Trophoblast cell (in vitro differentiated cells and primary cell): Measurements from ENCODE around the gene HMOX1.
A peak's percentile ranks its signal among the peaks of the same experiment; 100 is the strongest.
"Not testable (repeated sequence)": the region's sequence is repeated elsewhere in the genome, so short reads cannot be mapped to it uniquely, and the experiment has no call there.

Experiments used
- DNase-seq, 2 donors: peaks; one replicate each; pipeline ENCODE4 v3.0.0-alpha.2; 2016
- H2AFZ ChIP-seq: 2 replicates; pipeline ENCODE4 v1.6.1; 2013; ENCODE audit warnings: low read length, moderate library complexity, mild to moderate bottlenecking; ENCODE audit not compliant: insufficient read depth, poor library complexity
- H2AK5ac ChIP-seq: 2 replicates; pipeline ENCODE4 v1.6.1; 2013; ENCODE audit warnings: mild to moderate bottlenecking, low read length
- H2BK120ac ChIP-seq: 2 replicates; pipeline ENCODE4 v1.6.1; 2013; ENCODE audit warnings: low read length, mild to moderate bottlenecking, moderate library complexity; ENCODE audit not compliant: insufficient read depth, poor library complexity
- H2BK12ac ChIP-seq: 2 replicates; pipeline ENCODE4 v1.6.1; 2013; ENCODE audit warnings: mild to moderate bottlenecking, low read length, moderate library complexity
- H2BK5ac ChIP-seq: 2 replicates; pipeline ENCODE4 v1.6.1; 2013; ENCODE audit warnings: low read length, low read depth, moderate library complexity, mild to moderate bottlenecking; ENCODE audit not compliant: poor library complexity
- H3K14ac ChIP-seq: 2 replicates; pipeline ENCODE4 v1.6.1; 2013; ENCODE audit warnings: mild to moderate bottlenecking, low read length
- H3K18ac ChIP-seq: 2 replicates; pipeline ENCODE4 v1.6.1; 2013; ENCODE audit warnings: mild to moderate bottlenecking, low read length
- H3K23ac ChIP-seq: 2 replicates; pipeline ENCODE4 v1.6.1; 2013; ENCODE audit warnings: low read length
- H3K27ac ChIP-seq: 2 replicates; pipeline ENCODE4 v1.5.1; 2013; ENCODE audit warnings: low read depth, mild to moderate bottlenecking, inconsistent platforms, low read length, moderate library complexity
- H3K27me3 ChIP-seq: 2 replicates; pipeline ENCODE4 v1.6.1; 2013; ENCODE audit warnings: inconsistent platforms, mild to moderate bottlenecking, low read length, moderate library complexity; ENCODE audit not compliant: insufficient read depth
- H3K36me3 ChIP-seq, 2 experiments: 1 replicate in 1 of 2; 2 replicates in 1 of 2; pipeline ENCODE4 v1.6.1; 2013; ENCODE audit warnings: low read length in 2 of 2, mild to moderate bottlenecking in 2 of 2, moderate library complexity in 1 of 2; ENCODE audit not compliant: insufficient read depth in 2 of 2, control insufficient read depth in 1 of 2
- H3K4ac ChIP-seq: 2 replicates; pipeline ENCODE4 v1.6.1; 2013; ENCODE audit warnings: low read depth, mild to moderate bottlenecking, low read length, moderate library complexity
- H3K4me1 ChIP-seq, 2 experiments: 1 replicate in 1 of 2; 2 replicates in 1 of 2; pipeline ENCODE4 v1.6.1; 2013; ENCODE audit warnings: low read length in 2 of 2, mild to moderate bottlenecking in 2 of 2, moderate library complexity in 1 of 2; ENCODE audit not compliant: insufficient read depth in 2 of 2, control insufficient read depth in 1 of 2
- H3K4me2 ChIP-seq: 2 replicates; pipeline ENCODE4 v1.6.1; 2013; ENCODE audit warnings: inconsistent platforms, mild to moderate bottlenecking, low read length, moderate library complexity
- H3K4me3 ChIP-seq: 2 replicates; pipeline ENCODE4 v1.5.1; 2013; ENCODE audit warnings: mild to moderate bottlenecking, low read depth, low read length, inconsistent platforms
- H3K79me1 ChIP-seq: one replicate; pipeline ENCODE4 v1.6.1; 2013; ENCODE audit warnings: low read length
- H3K79me2 ChIP-seq: 2 replicates; pipeline ENCODE4 v1.6.1; 2013; ENCODE audit warnings: low read length, mild to moderate bottlenecking; ENCODE audit not compliant: control insufficient read depth, insufficient read depth, poor library complexity
- H3K9ac ChIP-seq: 2 replicates; pipeline ENCODE4 v1.6.1; 2013; ENCODE audit warnings: mild to moderate bottlenecking, low read length
- H3K9me3 ChIP-seq: 2 replicates; pipeline ENCODE4 v1.6.1; 2013; ENCODE audit warnings: low read depth, mild to moderate bottlenecking, control low read depth, inconsistent platforms, low read length; ENCODE audit not compliant: insufficient read depth
- H4K12ac ChIP-seq: 2 replicates; pipeline ENCODE4 v1.6.1; 2013; ENCODE audit warnings: low read depth, mild to moderate bottlenecking, low read length, moderate library complexity
- H4K8ac ChIP-seq: 2 replicates; pipeline ENCODE4 v1.6.1; 2013; ENCODE audit warnings: low read depth, mild to moderate bottlenecking, low read length, moderate library complexity
- H4K91ac ChIP-seq: one replicate; pipeline ENCODE4 v1.6.1; 2013; ENCODE audit warnings: low read depth, mild to moderate bottlenecking, low read length, moderate library complexity
- WGBS: extraction: QIAGEN DNeasy Blood & Tissue Kit; methylation state at CpG from one replicate; pipeline ENCODE4 v1.1.7; 2013; ENCODE audit warnings: missing lambda C conversion rate; ENCODE audit not compliant: insufficient read length, insufficient coverage; ENCODE audit errors: extremely low coverage; 5-methylcytosine and 5-hydroxymethylcytosine counted together

HMOX1 gene

DNA sequence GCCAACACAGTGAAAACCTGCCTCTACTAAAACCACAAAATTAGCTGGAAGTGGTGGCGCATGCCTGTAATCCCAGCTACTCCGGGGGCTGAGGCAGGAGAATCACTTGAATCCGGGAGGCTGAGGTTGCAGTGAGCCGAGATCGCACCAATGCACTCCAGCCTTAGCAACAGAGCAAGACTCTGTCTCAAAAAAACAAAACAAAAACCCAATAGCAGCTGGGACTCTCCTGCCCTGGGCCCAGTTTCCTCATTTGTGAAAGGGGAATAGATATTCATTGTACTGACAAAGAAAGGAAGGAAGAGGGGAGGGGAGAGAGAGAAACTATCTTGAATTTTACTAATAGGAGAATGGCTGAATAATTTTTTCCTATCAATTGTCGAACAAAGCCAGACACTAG is 15.7 kb downstream of the HMOX1 start:
- WGBS = no CpG with 5 or more reads among the region's 6 CpGs

DNA sequence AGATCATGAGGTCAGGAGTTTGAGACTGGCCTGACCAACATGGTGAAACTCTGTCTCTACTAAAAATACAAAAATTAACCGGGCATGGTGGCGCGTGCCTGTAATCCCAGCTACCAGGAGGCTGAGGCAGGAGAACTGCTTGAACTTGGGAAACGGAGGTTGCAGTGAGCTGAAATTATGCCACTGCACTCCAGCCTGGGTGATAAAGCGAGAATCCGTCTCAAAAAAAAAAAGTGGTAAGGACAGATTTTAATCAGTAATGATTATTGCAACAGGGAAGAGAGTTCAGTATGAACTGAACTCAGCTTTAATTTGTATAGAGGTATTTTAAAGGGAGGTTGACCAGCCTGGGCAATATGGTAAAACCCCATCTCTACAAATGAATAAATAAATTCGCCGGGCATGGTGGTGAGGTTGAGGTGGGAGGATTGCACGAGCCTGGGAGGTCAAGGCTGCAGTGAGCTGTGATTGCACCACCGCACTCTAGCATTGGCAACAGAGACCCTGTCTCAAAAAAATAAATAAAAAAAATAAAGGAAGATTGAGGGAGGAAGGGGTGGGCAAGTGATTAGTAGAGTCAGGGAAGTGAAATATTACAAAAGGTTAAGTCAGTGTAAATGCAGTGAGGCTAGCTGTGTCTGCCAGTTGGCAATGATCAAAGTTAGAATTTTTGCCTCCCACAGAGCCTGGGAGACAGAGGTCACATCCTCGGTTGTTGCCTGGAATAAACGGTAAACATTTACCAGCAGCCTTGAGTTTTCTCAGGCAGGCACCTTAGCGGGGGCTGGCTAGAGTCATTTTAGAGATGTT is 16.4 kb downstream of the HMOX1 start:
- Histone ChIP-seq H4K8ac (no peak overlapping the region), H3K9ac (no peak overlapping the region), H2BK120ac (no peak overlapping the region), H3K27me3 (no peaks in the 10 kb centered on the region), H3K4me2 (no peak overlapping the region), H3K4me1 (peaks cover 0 to 5% of the 10 kb centered on the region in 2 experiments), H3K9me3 (no peaks in the 10 kb centered on the region), H3K27ac (no peak overlapping the region), H3K4me3 (no peak overlapping the region), H3K79me2 (peaks cover 7% of the 10 kb centered on the region), H2BK5ac (no peak overlapping the region), H3K14ac (no peak overlapping the region), H2AFZ (no peak overlapping the region), H3K4ac (no peak overlapping the region), H3K23ac (no peak overlapping the region), H2BK12ac (no peak overlapping the region), H4K12ac (no peak overlapping the region), H3K79me1 (peaks cover 9% of the 10 kb centered on the region), H3K18ac (no peak overlapping the region), H3K36me3 (peaks cover 9 to 19% of the 10 kb centered on the region in 2 experiments), H4K91ac (no peak overlapping the region), H2AK5ac (no peak overlapping the region)
- WGBS = no CpG with 5 or more reads among the region's 13 CpGs
- DNase-seq = peak in 1 of 2 donors; percentile 29

More for the DNA sequence above, 15.7 kb downstream of the HMOX1 start:
- H3K4me2 ChIP-seq, H3K79me2 ChIP-seq, H4K12ac ChIP-seq, H4K8ac ChIP-seq, H3K4ac ChIP-seq, H3K9me3 ChIP-seq, H3K27me3 ChIP-seq, H2BK12ac ChIP-seq, H3K27ac ChIP-seq, H3K4me1 ChIP-seq, H3K79me1 ChIP-seq, H4K91ac ChIP-seq, H3K23ac ChIP-seq, H2AFZ ChIP-seq, H2BK5ac ChIP-seq, H3K14ac ChIP-seq, H3K4me3 ChIP-seq, H2BK120ac ChIP-seq, H2AK5ac ChIP-seq, H3K18ac ChIP-seq, H3K9ac ChIP-seq: not testable (repeated sequence)
- DNase-seq = peak; percentile 14 to 47
- H3K36me3 ChIP-seq = peaks cover 9 to 20% of the 10 kb centered on the region in 2 experiments

DNA sequence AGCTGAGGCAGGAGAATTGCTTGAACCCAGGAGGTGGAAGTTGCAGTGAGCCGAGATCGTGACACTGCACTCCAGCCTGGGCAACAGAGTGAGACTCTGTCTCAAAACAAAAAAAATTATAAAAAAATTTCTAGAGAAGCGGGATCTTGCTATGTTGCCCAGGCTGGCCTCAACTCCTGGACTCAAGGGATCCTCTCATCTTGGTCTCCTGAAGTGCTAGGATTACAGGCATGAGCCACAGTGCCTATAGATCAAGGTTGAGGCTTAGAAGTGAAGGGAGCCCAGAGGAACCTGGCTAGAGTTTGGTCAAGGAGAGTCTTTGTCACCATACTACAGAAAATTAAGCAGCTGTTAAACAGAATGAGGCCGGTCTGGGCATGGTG is 17.7 kb downstream of the HMOX1 start:
- H4K91ac ChIP-seq = no peak overlapping the region
- peaks cover 9% of the 10 kb centered on the region for H3K79me1 ChIP-seq
- H3K4ac ChIP-seq = no peak overlapping the region
- H3K4me2 ChIP-seq = no peak overlapping the region
- no peak overlapping the region for H4K8ac ChIP-seq
- no peak overlapping the region for H3K4me3 ChIP-seq
- no peak for DNase-seq
- peaks cover 0 to 6% of the 10 kb centered on the region in 2 experiments for H3K4me1 ChIP-seq
- peaks cover 7% of the 10 kb centered on the region for H3K79me2 ChIP-seq
- H3K9ac ChIP-seq = no peak overlapping the region
- no peak overlapping the region for H2BK12ac ChIP-seq
- no peaks in the 10 kb centered on the region for H3K27me3 ChIP-seq
- no peak overlapping the region for H4K12ac ChIP-seq
- no peak overlapping the region for H2AFZ ChIP-seq
- H2BK5ac ChIP-seq = no peak overlapping the region
- no CpG with 5 or more reads among the region's 4 CpGs for WGBS
- H3K18ac ChIP-seq = no peak overlapping the region
- no peaks in the 10 kb centered on the region for H3K9me3 ChIP-seq
- no peak overlapping the region for H3K14ac ChIP-seq
- H3K27ac ChIP-seq = no peak overlapping the region
- H3K23ac ChIP-seq = no peak overlapping the region
- H2AK5ac ChIP-seq = no peak overlapping the region
- peaks cover 12 to 16% of the 10 kb centered on the region in 2 experiments for H3K36me3 ChIP-seq
- H2BK120ac ChIP-seq = no peak overlapping the region

DNA sequence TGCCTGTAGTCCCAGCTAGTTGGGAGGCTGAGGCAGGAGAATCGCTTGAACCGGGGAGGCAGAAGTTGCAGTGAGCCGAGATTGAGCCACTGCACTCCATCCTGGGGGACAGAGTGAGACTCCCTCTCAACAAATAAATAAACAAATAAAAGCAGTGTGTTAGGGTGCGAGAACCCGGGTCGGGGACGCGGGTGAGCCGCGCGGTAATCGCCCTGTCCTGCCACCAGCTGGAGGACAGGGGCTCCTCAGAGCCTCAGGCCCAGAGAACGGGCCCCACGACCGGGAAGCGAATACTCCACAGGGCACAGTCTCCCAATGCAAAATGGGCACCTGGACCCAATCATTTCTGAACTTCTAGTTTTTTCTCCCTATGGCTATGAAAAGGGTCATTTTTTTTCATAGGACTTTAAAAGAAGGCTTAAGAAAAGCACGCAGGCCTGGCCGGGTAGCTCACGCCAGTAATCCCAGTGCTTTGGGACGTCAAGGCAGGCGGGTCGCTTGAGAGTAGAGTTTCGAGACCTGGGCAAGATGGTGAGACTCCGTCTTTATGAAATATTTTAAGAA is 18.3 kb downstream of the HMOX1 start:
- DNase-seq = no peak
- H3K9me3 ChIP-seq = no peaks in the 10 kb centered on the region
- H4K91ac ChIP-seq = peak overlapping the region; percentile 56
- peak overlapping the region; percentile 59 for H3K14ac ChIP-seq
- peaks cover 9% of the 10 kb centered on the region for H3K79me1 ChIP-seq
- H3K27me3 ChIP-seq = no peaks in the 10 kb centered on the region
- H3K18ac ChIP-seq = no peak overlapping the region
- H3K9ac ChIP-seq = peak overlapping the region; percentile 7
- H4K12ac ChIP-seq = peak overlapping the region; percentile 46
- peak overlapping the region; percentile 1 for H3K4ac ChIP-seq
- peaks cover 7% of the 10 kb centered on the region for H3K79me2 ChIP-seq
- no CpG with 5 or more reads among the region's 24 CpGs for WGBS
- peaks cover 8 to 14% of the 10 kb centered on the region in 2 experiments for H3K36me3 ChIP-seq
- H3K27ac ChIP-seq = no peak overlapping the region
- peak overlapping the region; percentile 53 for H2AK5ac ChIP-seq
- H2BK5ac ChIP-seq = peak overlapping the region; percentile 42
- no peak overlapping the region for H3K23ac ChIP-seq
- peak overlapping the region; percentile 57 for H3K4me2 ChIP-seq
- peak overlapping the region; percentile 63 for H3K4me3 ChIP-seq
- H3K4me1 ChIP-seq = peaks cover 0 to 6% of the 10 kb centered on the region in 2 experiments
- peak overlapping the region; percentile 72 for H2AFZ ChIP-seq
- H2BK12ac ChIP-seq = no peak overlapping the region
- peak overlapping the region; percentile 21 for H2BK120ac ChIP-seq
- H4K8ac ChIP-seq = peak overlapping the region; percentile 88
